Activated CD8-positive, alpha-beta memory T cell treated with anti-CD3 and anti-CD28 coated beads, Interleukin-2, amount 10 ng/mL, durations not matched to agents 7 days and 5 days (primary cell): Measurements from ENCODE around the gene TEX50. TPM values are rescaled to one million over a fixed set of nuclear protein-coding genes. Genes with fewer than 3 reads are reported as not detected.
"Not testable (repeated sequence)": the region's sequence is repeated elsewhere in the genome, so short reads cannot be mapped to it uniquely, and the experiment has no call there.

ENCODE experiments used
- ATAC-seq: fragments of 150-1000 bp; cut with Tn5 transposase; one replicate; pipeline ENCODE4 v1.10.0; 2021; ENCODE audit warnings: moderate library complexity
- CTCF ChIA-PET: fragments of 350-600 bp; sonication (Branson Sonifier 250); formaldehyde crosslinking; loops from one replicate; lab custom pipeline; 2021; ENCODE audit warnings: antibody characterized with exemption; lab: Charles Lee
- DNase-seq: peaks from one replicate; pipeline ENCODE4 v3.0.0-alpha.2; 2020
- H3K27ac Mint-ChIP-seq: one replicate; pipeline ENCODE4 v1.8.0; 2021; ENCODE audit warnings: mild to moderate bottlenecking, mixed read lengths
- H3K27me3 Mint-ChIP-seq: one replicate; pipeline ENCODE4 v1.8.0; 2021; ENCODE audit warnings: mixed read lengths
- H3K36me3 Mint-ChIP-seq: one replicate; pipeline ENCODE4 v1.8.0; 2021; ENCODE audit warnings: mild to moderate bottlenecking, mixed read lengths
- H3K4me1 Mint-ChIP-seq: one replicate; pipeline ENCODE4 v1.8.0; 2021; ENCODE audit warnings: mixed read lengths
- H3K4me3 Mint-ChIP-seq: one replicate; pipeline ENCODE4 v1.8.0; 2021; ENCODE audit warnings: mild to moderate bottlenecking, moderate library complexity, mixed read lengths
- H3K9me3 Mint-ChIP-seq: one replicate; pipeline ENCODE4 v1.8.0; 2022; ENCODE audit warnings: low read depth, mixed read lengths
- total RNA-seq, 2 experiments: library from RNA; stranded (reverse); gene quantifications; one replicate each; pipeline ENCODE4 v1.2.3, GENCODE V29; 2021

Gene TEX50
- total RNA-seq, 2 experiments from 2014 or later = not detected

DNA sequence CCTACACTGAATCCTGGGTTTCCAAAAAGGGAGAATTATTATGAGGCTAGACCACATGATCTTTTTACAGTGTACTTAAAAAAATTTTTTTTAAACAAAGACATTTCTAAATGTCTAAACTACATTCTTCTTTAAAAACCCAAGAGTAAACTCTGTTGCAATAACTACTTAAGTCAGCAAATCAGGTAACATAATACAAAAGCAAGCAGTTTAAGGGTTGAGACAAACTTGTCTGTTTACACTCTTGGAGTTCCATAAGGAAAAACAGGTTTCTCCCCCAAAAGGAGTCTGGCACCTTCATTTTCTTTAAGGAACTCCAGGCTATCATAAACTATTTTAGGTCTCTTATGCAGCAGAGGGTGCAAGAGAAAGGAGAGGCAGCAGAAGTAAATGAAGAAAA lies 47.0 kb downstream of the TEX50 start:
- H3K4me3 Mint-ChIP-seq = no peak overlapping the region
- peaks cover 4% of the 10 kb centered on the region for H3K27me3 Mint-ChIP-seq
- peaks cover 4% of the 10 kb centered on the region for H3K36me3 Mint-ChIP-seq
- ATAC-seq = no peak
- CTCF ChIA-PET = no interaction called here
- DNase-seq = no peak
- no peaks in the 10 kb centered on the region for H3K9me3 Mint-ChIP-seq
- H3K27ac Mint-ChIP-seq = no peak overlapping the region
- no peaks in the 10 kb centered on the region for H3K4me1 Mint-ChIP-seq

DNA sequence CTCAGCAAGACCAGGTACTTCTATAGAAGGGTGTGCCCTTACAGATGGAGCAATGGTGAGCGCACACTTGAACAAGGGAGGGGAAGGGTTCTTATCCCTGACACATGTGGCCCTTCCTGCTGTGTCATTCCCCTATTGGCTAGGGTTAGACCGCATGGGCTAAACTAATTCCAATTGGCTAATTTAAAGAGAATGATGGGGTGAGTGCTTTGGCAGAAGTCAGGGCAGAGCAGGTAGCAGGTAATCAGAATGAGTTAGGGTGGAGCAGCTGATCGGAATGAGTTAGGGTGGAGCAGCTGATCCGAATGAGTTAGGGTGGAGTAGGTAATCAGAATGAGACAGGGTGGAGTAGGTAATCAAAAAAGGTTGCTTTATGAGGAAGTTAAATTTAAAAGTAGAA lies 48.7 kb downstream of the TEX50 start:
- H3K27me3 Mint-ChIP-seq, H3K36me3 Mint-ChIP-seq, H3K27ac Mint-ChIP-seq, CTCF ChIA-PET, ATAC-seq, H3K4me1 Mint-ChIP-seq, H3K4me3 Mint-ChIP-seq, DNase-seq, H3K9me3 Mint-ChIP-seq: not testable (repeated sequence)

DNA sequence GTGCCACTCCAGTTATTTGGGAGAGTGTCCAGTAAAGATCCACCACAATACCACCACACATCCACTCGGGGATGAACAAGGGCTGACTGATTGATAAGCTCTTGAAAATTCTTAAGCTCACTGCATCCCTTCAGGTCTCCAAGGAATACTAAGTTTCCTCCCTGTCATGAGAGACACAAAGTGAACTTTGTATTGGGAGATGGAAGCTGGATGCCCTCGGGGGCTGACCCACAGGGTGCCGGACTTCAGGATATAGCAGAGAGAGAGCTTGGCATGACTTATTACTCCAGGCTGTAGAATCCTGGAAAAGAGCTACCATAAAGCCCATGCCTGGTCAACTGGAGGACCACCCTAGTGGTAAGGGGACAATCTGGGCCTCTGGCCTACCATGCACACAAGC lies 50.0 kb downstream of the TEX50 start:
- CTCF ChIA-PET, DNase-seq, H3K27ac Mint-ChIP-seq, H3K4me1 Mint-ChIP-seq, ATAC-seq, H3K4me3 Mint-ChIP-seq, H3K27me3 Mint-ChIP-seq, H3K36me3 Mint-ChIP-seq, H3K9me3 Mint-ChIP-seq: not testable (repeated sequence)

Other genes with a start within 250 kb of the TEX50 start
- gene PRDX6, start 158.0 kb upstream of the TEX50 start, total RNA-seq = 100 to 1,000 TPM; 123 to 153 TPM
- gene SLC9C2, start 32.3 kb upstream of the TEX50 start, total RNA-seq = not detected
- gene ANKRD45, start 34.5 kb downstream of the TEX50 start, total RNA-seq = under 1 TPM in 1 of 2 experiments, not detected in 1; 0.20 TPM
- 10 to 100 TPM; 18.8 to 25.0 TPM for gene KLHL20, start 79.6 kb downstream of the TEX50 start, total RNA-seq
- gene DARS2, start 189.3 kb downstream of the TEX50 start, total RNA-seq = 10 to 100 TPM; 28.7 to 32.3 TPM
- gene CENPL, start 189.5 kb downstream of the TEX50 start, total RNA-seq = 10 to 100 TPM; 35.4 to 42.0 TPM
- gene GAS5, start 232.7 kb downstream of the TEX50 start, total RNA-seq = 100 to 1,000 TPM; 418 to 494 TPM
- gene ZBTB37, start 233.0 kb downstream of the TEX50 start, total RNA-seq = 10 to 100 TPM in 1 of 2 experiments, 1 to 10 TPM in 1; 9.5 to 13.3 TPM